OCI-LY3 (cell line): ENCODE measurements around the gene DSN1.

Source experiments
- H2AFZ ChIP-seq: fragments of 200-600, 300-600 bp; shearing (Covaris generic); 2 replicates; pipeline ENCODE4 v1.6.0; 2014; ENCODE audit warnings: antibody characterized with exemption, low read depth, low read length
- H3K27ac ChIP-seq: fragments of 200-600, 300-600 bp; sonication (generic); 2 replicates; pipeline ENCODE4 v1.5.1; 2014; ENCODE audit warnings: mild to moderate bottlenecking, low read length, moderate library complexity, mixed read lengths
- H3K27me3 ChIP-seq: fragments of 200-600, 300-600 bp; sonication (generic); 2 replicates; pipeline ENCODE4 v1.6.1; 2014; ENCODE audit warnings: low read depth, low read length, mixed read lengths
- H3K36me3 ChIP-seq: fragments of 200-600, 300-600 bp; sonication (generic); replicated peaks from 2 replicates; pipeline ENCODE3; 2014; ENCODE audit warnings: low read depth, low read length, mixed read lengths
- H3K4me1 ChIP-seq: fragments of 300-600, 200-600 bp; sonication (generic); 2 replicates; pipeline ENCODE4 v1.6.1; 2014; ENCODE audit warnings: low read length, mixed read lengths
- H3K4me2 ChIP-seq: fragments of 200-600, 300-600 bp; sonication (generic); 2 replicates; pipeline ENCODE4 v1.6.1; 2014; ENCODE audit warnings: low read length, mixed read lengths
- H3K4me3 ChIP-seq: fragments of 300-600, 200-600 bp; sonication (generic); 2 replicates; pipeline ENCODE4 v1.5.1; 2014; ENCODE audit warnings: antibody characterized with exemption, mild to moderate bottlenecking, low read length, moderate library complexity
- H3K79me2 ChIP-seq: fragments of 300-600, 200-600 bp; shearing (Covaris generic); 2 replicates; pipeline ENCODE4 v1.6.1; 2014; ENCODE audit warnings: mild to moderate bottlenecking, low read length, mixed read lengths
- H3K9ac ChIP-seq: fragments of 300-600, 200-600 bp; shearing (Covaris generic); 2 replicates; pipeline ENCODE4 v1.6.0; 2014; ENCODE audit warnings: mild to moderate bottlenecking, low read length, moderate library complexity
- H3K9me3 ChIP-seq: fragments of 200-600, 300-600 bp; shearing (Covaris generic); 2 replicates; pipeline ENCODE4 v1.6.1; 2014; ENCODE audit warnings: low read length, mixed read lengths; ENCODE audit not compliant: insufficient read depth
- H4K20me1 ChIP-seq: fragments of 200-600, 300-600 bp; sonication (generic); 2 replicates; pipeline ENCODE4 v1.6.1; 2016; ENCODE audit warnings: low read length, mixed read lengths; ENCODE audit not compliant: insufficient read depth
- EZH2phosphoT487 ChIP-seq: fragments of 200-600 bp; shearing (Covaris generic); IDR thresholded peaks from 2 replicates; pipeline ENCODE4 v1.6.1; 2018; ENCODE audit warnings: antibody characterized with exemption, mixed run types, low read depth
- TF ChIP-seq, protein P1 (sequence below): fragments of 200-600, 300-600 bp; sonication (generic); IDR thresholded peaks from 2 replicates; pipeline ENCODE4 v1.5.1; 2014; ENCODE audit warnings: antibody characterized with exemption, low read length, low read depth

DSN1 gene

DNA sequence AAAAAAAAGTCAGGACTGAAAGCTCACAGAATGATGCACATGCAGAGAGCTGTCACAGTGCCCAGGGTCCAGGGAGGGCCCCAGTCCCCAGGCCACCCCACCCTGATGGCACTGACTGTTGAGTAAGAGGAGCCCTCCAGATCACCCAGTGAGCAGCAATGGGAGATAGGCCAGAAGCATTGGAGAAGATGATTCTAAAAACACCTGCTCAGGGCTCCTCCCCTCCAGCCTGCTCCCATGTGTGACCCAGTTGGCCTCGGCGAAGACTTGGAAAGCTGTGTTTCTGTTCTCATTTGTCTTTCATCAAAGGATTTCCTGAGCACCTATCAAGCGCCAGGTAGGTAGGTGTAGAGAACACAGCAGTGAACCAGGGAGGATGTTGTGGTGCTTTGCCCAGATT lies 43.9 kb upstream of the DSN1 start:
- Histone ChIP-seq H3K4me2 (no peak overlapping the region), H3K4me3 (no peak overlapping the region), H3K79me2 (no peaks in the 10 kb centered on the region), H3K27me3 (no peaks in the 10 kb centered on the region), H2AFZ (no peak overlapping the region), H3K27ac (no peak overlapping the region), H3K36me3 (peaks cover 6% of the 10 kb centered on the region), H3K4me1 (no peaks in the 10 kb centered on the region), H3K9me3 (no peaks in the 10 kb centered on the region), H4K20me1 (no peaks in the 10 kb centered on the region), H3K9ac (no peak overlapping the region)
- TF ChIP-seq, protein P1, sequence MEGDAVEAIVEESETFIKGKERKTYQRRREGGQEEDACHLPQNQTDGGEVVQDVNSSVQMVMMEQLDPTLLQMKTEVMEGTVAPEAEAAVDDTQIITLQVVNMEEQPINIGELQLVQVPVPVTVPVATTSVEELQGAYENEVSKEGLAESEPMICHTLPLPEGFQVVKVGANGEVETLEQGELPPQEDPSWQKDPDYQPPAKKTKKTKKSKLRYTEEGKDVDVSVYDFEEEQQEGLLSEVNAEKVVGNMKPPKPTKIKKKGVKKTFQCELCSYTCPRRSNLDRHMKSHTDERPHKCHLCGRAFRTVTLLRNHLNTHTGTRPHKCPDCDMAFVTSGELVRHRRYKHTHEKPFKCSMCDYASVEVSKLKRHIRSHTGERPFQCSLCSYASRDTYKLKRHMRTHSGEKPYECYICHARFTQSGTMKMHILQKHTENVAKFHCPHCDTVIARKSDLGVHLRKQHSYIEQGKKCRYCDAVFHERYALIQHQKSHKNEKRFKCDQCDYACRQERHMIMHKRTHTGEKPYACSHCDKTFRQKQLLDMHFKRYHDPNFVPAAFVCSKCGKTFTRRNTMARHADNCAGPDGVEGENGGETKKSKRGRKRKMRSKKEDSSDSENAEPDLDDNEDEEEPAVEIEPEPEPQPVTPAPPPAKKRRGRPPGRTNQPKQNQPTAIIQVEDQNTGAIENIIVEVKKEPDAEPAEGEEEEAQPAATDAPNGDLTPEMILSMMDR = no peak
- TF ChIP-seq EZH2phosphoT487 = no peak

DNA sequence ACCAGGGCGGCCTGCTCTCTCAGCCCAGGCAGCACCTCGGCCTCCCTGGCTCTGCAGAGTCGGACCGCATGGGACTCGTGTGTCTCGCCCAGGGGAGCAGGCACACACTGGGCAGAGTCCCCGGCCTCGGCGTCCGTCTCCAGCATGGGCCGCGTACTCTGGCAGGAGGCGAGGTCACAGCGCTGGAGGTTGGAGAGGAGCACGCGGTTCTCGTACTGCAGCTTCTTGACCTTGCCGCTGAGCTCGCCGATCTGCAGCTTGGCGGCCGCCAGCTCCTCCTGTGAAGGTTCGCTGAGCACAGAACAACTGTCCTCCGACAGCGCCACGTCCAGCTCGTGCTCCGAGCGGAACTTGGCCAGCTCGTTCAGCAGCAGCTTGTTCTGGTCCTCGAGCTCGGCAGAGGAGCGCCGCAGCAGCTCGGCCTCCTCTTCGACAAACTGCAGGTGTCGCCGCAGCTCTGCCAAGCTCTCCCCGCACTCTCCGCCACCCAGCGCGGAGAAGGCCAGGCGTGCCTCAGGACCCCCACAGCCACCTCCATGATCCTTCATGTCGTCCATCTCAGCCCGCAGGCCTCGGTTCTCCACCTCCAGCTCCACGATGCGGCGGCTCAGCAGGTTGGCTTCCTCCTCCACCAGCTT lies 42.0 kb upstream of the DSN1 start:
- Histone ChIP-seq H3K4me3 (no peak overlapping the region), H3K36me3 (peaks cover 12% of the 10 kb centered on the region), H3K9ac (no peak overlapping the region), H3K27me3 (no peaks in the 10 kb centered on the region), H4K20me1 (no peaks in the 10 kb centered on the region), H3K27ac (no peak overlapping the region), H3K9me3 (no peaks in the 10 kb centered on the region), H3K4me1 (no peaks in the 10 kb centered on the region), H3K4me2 (no peak overlapping the region), H2AFZ (no peak overlapping the region), H3K79me2 (no peaks in the 10 kb centered on the region)
- TF ChIP-seq, protein P1 = no peak
- no peak for TF ChIP-seq EZH2phosphoT487

DNA sequence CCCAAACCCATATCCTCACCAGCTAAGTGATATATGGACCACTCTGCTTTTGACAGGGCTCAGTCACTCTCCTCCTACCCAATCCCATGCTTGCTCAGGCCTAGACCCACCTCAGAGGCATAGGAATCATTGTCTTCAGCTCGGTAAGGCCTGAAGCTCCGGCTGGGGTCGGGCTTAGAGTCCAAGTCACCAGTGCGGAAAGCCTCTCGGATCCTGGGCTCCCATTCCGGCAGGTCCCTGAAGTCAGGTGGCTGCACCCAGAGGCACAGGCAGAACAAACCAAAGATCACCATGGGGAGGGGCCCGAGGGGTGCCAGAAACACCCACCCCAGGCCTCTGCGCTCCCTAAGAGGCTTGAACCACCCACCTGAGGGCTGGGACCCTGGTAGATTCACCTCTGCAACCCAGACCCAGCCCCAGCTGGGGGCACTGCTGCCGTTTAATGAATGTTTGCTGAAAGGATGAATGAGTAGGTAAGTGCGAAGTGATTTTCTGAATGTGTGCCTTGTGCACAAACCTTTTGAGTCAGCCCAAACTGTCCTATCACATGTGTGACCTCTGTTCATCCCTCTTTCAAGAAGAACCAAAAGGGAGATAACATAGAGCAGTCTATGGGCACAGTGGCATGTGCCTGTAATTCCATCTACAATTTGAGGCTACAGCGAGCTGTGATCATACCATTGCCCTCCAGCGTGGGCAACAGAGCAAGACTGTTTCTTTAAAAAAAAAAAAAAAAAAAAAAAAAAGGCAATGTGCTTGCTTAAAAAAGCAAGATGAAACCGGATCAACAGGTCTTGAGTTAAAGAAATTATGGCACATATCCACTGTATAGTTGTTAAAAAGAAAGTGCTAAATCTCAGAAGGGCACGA lies 39.3 kb upstream of the DSN1 start:
- H3K9ac ChIP-seq = no peak overlapping the region
- H3K27me3 ChIP-seq = no peaks in the 10 kb centered on the region
- H3K4me1 ChIP-seq = no peaks in the 10 kb centered on the region
- peaks cover 20% of the 10 kb centered on the region for H3K36me3 ChIP-seq
- H4K20me1 ChIP-seq = no peaks in the 10 kb centered on the region
- no peak overlapping the region for H3K27ac ChIP-seq
- no peak overlapping the region for H3K4me3 ChIP-seq
- H2AFZ ChIP-seq = no peak overlapping the region
- no peaks in the 10 kb centered on the region for H3K9me3 ChIP-seq
- no peaks in the 10 kb centered on the region for H3K79me2 ChIP-seq
- TF ChIP-seq, protein P1 = peak; percentile 8; the same call in 1 of the 2 replicates
- TF ChIP-seq EZH2phosphoT487 = no peak
- no peak overlapping the region for H3K4me2 ChIP-seq
